Measurements from ENCODE around the gene C11orf68.

Gene C11orf68

GRCh38 chr11:65942531-65942930 is 23.7 kb upstream of the C11orf68 start:
- TF ChIP-seq, protein P1, sequence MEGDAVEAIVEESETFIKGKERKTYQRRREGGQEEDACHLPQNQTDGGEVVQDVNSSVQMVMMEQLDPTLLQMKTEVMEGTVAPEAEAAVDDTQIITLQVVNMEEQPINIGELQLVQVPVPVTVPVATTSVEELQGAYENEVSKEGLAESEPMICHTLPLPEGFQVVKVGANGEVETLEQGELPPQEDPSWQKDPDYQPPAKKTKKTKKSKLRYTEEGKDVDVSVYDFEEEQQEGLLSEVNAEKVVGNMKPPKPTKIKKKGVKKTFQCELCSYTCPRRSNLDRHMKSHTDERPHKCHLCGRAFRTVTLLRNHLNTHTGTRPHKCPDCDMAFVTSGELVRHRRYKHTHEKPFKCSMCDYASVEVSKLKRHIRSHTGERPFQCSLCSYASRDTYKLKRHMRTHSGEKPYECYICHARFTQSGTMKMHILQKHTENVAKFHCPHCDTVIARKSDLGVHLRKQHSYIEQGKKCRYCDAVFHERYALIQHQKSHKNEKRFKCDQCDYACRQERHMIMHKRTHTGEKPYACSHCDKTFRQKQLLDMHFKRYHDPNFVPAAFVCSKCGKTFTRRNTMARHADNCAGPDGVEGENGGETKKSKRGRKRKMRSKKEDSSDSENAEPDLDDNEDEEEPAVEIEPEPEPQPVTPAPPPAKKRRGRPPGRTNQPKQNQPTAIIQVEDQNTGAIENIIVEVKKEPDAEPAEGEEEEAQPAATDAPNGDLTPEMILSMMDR (conservative IDR thresholded peaks at IDR 0.05; ENCODE audit: low read depth, low read length) = no peak
- no peak overlapping the region for H3K4me3 ChIP-seq (ENCODE audit: low read depth, low read length)

GRCh38 chr11:65941720-65942310 is 23.0 kb upstream of the C11orf68 start:
- TF ChIP-seq, protein P1 (conservative IDR thresholded peaks at IDR 0.05; ENCODE audit: low read depth, low read length) = no peak
- no peak overlapping the region for H3K4me3 ChIP-seq (ENCODE audit: low read depth, low read length)

More at GRCh38 chr11:65942531-65942930, 23.7 kb upstream of the C11orf68 start:
- DNase-seq (ENCODE audit: low read depth) = no peak

DNA sequence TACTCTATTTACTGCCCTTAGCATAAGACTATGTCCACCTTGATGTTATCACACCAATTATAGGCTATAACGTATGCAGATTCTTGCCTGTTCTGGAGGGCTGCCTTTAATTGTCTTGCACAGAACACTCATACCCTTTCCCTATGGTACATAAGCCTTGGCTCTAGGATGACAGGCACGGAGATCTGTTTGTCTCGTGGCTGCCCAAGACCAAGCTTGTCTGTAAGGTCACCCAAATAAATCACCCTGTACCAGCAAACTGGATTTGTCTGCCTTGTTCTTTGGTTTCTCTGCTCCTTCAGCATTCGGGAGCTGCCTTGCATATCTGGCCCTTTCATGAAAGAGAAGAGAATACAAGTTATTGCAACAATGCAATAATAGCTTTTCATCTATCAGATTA is 18.9 kb upstream of the C11orf68 start:
- no peak overlapping the region for H3K4me3 ChIP-seq (ENCODE audit: low read depth, low read length)
- no peak for DNase-seq (ENCODE audit: low read depth)
- TF ChIP-seq, protein P1 (conservative IDR thresholded peaks at IDR 0.05; ENCODE audit: low read depth, low read length) = no peak

More at GRCh38 chr11:65941720-65942310, 23.0 kb upstream of the C11orf68 start:
- no peak for DNase-seq (ENCODE audit: low read depth)

DNA sequence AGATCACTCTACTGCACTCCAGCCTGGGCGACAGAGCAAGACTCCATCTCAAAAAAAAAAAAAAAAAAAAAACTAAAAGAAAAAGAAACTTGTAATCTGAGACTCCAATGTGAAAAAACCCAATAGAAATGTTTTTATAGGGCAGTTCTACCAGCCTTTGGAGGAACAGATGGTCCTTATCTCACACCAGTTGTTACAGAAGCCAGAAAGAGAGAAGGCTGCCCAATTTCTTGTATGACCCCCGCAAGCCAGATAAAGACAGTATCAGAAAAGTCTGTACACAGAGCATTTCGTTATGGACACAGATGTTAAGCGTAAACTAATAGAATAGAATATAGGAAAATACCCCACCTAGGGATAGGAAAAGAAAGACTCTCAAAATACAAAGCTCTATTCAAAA is 15.2 kb upstream of the C11orf68 start:
- no peak overlapping the region for H3K4me3 ChIP-seq (ENCODE audit: low read depth, low read length)
- TF ChIP-seq, protein P1 (conservative IDR thresholded peaks at IDR 0.05; ENCODE audit: low read depth, low read length) = no peak
- DNase-seq (ENCODE audit: low read depth) = peak; percentile 33

DNA sequence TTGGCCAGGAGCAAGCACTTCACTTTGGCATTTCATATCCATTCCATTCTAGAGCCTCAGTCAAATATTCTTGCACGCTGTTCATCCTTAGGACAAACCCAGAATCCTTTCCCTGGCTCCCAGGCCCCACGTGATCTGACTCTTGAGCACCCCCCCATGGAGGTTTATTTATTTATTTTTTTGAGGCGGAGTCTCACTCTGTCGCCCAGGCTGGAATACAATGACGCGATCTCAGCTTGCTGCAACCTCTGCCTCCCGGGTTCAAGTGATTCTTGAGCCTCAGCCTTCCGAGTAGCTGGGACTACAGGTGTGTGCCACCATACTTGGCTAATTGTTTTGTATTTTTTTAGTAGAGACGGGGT is 13.7 kb upstream of the C11orf68 start:
- peak; percentile 47 for DNase-seq (ENCODE audit: low read depth)
- TF ChIP-seq, protein P1 (conservative IDR thresholded peaks at IDR 0.05; ENCODE audit: low read depth, low read length) = no peak
- no peak overlapping the region for H3K4me3 ChIP-seq (ENCODE audit: low read depth, low read length)

DNA sequence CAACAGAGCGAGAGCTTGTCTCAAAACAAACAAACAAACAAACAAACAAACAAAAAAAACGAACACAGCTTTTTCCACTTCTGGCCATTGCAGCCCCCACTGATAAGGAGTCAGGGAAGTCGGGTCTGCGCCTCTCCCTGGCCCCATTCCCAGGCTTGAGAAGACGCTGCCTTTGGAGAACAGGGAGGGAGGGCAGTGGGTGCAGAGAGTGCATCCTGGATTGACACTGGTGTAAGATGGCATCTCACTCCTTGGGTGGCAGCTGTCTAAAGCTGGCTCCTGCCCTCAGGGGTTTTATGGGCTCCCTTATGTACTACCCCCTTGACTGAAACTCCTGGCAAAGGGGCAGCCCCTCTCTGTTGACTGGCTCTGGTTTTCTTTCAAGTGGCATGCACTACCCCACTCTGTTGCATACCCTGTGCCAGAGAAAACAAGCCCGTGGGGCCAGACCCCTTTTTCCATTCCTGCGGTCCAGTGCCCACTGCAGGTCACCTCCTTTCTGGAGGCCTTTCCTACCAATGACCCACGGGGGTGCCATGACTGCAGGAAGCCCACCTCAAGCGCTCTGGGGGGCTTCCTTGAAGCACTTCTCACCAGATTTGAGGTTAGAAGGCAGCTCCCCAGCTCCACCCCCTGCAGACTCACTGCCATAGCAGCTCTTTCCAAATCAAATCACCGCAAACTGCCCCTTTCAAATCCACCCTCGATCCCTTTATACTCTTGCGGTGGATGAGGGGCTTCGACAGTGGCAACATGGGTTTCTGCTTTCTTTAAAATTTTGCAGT is 13.1 kb upstream of the C11orf68 start:
- TF ChIP-seq, protein P1 (conservative IDR thresholded peaks at IDR 0.05; ENCODE audit: low read depth, low read length) = no peak
- H3K4me3 ChIP-seq (ENCODE audit: low read depth, low read length) = no peak overlapping the region
- peak; percentile 9 for DNase-seq (ENCODE audit: low read depth)
